ENCODE data around the gene PDC.
A peak's percentile ranks its signal among the peaks of the same experiment; 100 is the strongest.

Gene PDC

GRCh38 chr1:186421446-186421845 is 39.5 kb downstream of the PDC start:
- no peaks in the 10 kb centered on the region for H3K9me3 ChIP-seq (ENCODE audit: insufficient read depth, low read length)
- no peaks in the 10 kb centered on the region for H3K79me2 ChIP-seq (ENCODE audit: low read length)
- H3K4me2 ChIP-seq (ENCODE audit: low read length) = no peak overlapping the region
- no peak overlapping the region for H3K4me3 ChIP-seq (ENCODE audit: low read length)
- no peaks in the 10 kb centered on the region for H3K27me3 ChIP-seq (ENCODE audit: low read depth, low read length)
- TF ChIP-seq CTCF (IDR thresholded peaks at IDR 0.05; ENCODE audit: low read depth, low read length) (no peak), EZH2phosphoT487 (IDR thresholded peaks at IDR 0.05; ENCODE audit: low read depth) (no peak)
- H2AFZ ChIP-seq (ENCODE audit: low read depth, low read length) = no peak overlapping the region
- no peak overlapping the region for H3K27ac ChIP-seq (ENCODE audit: low read length)
- peaks cover 21% of the 10 kb centered on the region for H3K36me3 ChIP-seq (replicated peaks; ENCODE audit: low read depth, low read length)
- peaks cover 11% of the 10 kb centered on the region for H3K4me1 ChIP-seq (ENCODE audit: low read length)
- no peaks in the 10 kb centered on the region for H4K20me1 ChIP-seq (ENCODE audit: insufficient read depth, low read length)
- no peak overlapping the region for H3K9ac ChIP-seq (ENCODE audit: low read length)

DNA sequence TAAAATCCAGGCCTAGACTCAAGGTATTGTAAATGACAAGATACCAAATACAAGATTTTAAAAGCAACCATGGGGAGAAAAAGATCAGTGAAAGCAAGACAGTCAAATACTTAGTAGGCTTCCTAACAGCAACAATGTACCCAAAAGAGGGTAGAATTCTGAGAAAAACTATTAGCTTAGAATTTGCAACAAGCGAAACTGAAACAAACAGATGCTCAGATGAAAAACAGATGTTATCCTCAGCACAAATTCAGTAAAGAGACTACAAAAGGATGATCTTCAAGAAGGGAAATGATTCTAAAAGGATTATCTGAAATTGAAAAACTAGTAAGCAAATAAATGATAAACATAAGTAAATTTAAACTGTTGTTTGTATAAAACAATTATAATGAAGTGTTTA is 40.0 kb downstream of the PDC start:
- Histone ChIP-seq H3K36me3 (replicated peaks; ENCODE audit: low read depth, low read length) (peaks cover 21% of the 10 kb centered on the region), H3K9ac (ENCODE audit: low read length) (no peak overlapping the region), H3K27me3 (ENCODE audit: low read depth, low read length) (no peaks in the 10 kb centered on the region), H2AFZ (ENCODE audit: low read depth, low read length) (no peak overlapping the region), H3K4me3 (ENCODE audit: low read length) (no peak overlapping the region), H3K79me2 (ENCODE audit: low read length) (no peaks in the 10 kb centered on the region), H4K20me1 (ENCODE audit: insufficient read depth, low read length) (no peaks in the 10 kb centered on the region), H3K9me3 (ENCODE audit: insufficient read depth, low read length) (no peaks in the 10 kb centered on the region), H3K27ac (ENCODE audit: low read length) (peak overlapping the region; percentile 23; the same call in 1 of the 2 replicates), H3K4me2 (ENCODE audit: low read length) (no peak overlapping the region), H3K4me1 (ENCODE audit: low read length) (peaks cover 11% of the 10 kb centered on the region)
- TF ChIP-seq EZH2phosphoT487 (IDR thresholded peaks at IDR 0.05; ENCODE audit: low read depth) (no peak), CTCF (IDR thresholded peaks at IDR 0.05; ENCODE audit: low read depth, low read length) (no peak)

- Histone ChIP-seq H3K36me3 (replicated peaks; ENCODE audit: low read depth, low read length) (peaks cover 21% of the 10 kb centered on the region), H3K9me3 (ENCODE audit: insufficient read depth, low read length) (no peaks in the 10 kb centered on the region), H3K4me3 (ENCODE audit: low read length) (no peak overlapping the region), H3K79me2 (ENCODE audit: low read length) (no peaks in the 10 kb centered on the region), H3K9ac (ENCODE audit: low read length) (no peak overlapping the region), H3K4me2 (ENCODE audit: low read length) (no peak overlapping the region), H4K20me1 (ENCODE audit: insufficient read depth, low read length) (no peaks in the 10 kb centered on the region), H2AFZ (ENCODE audit: low read depth, low read length) (no peak overlapping the region), H3K4me1 (ENCODE audit: low read length) (peaks cover 11% of the 10 kb centered on the region), H3K27ac (ENCODE audit: low read length) (peak overlapping the region; percentile 23; the same call in 1 of the 2 replicates), H3K27me3 (ENCODE audit: low read depth, low read length) (no peaks in the 10 kb centered on the region)
- TF ChIP-seq CTCF (IDR thresholded peaks at IDR 0.05; ENCODE audit: low read depth, low read length) = no peak
- no peak for TF ChIP-seq EZH2phosphoT487 (IDR thresholded peaks at IDR 0.05; ENCODE audit: low read depth)
Measured at GRCh38 chr1:186420311-186420710, 40.6 kb downstream of the PDC start.

- Histone ChIP-seq H2AFZ (ENCODE audit: low read depth, low read length) (no peak overlapping the region), H4K20me1 (ENCODE audit: insufficient read depth, low read length) (no peaks in the 10 kb centered on the region), H3K4me3 (ENCODE audit: low read length) (no peak overlapping the region), H3K9me3 (ENCODE audit: insufficient read depth, low read length) (no peaks in the 10 kb centered on the region), H3K27ac (ENCODE audit: low read length) (no peak overlapping the region), H3K79me2 (ENCODE audit: low read length) (no peaks in the 10 kb centered on the region), H3K27me3 (ENCODE audit: low read depth, low read length) (no peaks in the 10 kb centered on the region), H3K4me1 (ENCODE audit: low read length) (peaks cover 11% of the 10 kb centered on the region), H3K9ac (ENCODE audit: low read length) (no peak overlapping the region), H3K36me3 (replicated peaks; ENCODE audit: low read depth, low read length) (peaks cover 21% of the 10 kb centered on the region), H3K4me2 (ENCODE audit: low read length) (no peak overlapping the region)
- TF ChIP-seq EZH2phosphoT487 (IDR thresholded peaks at IDR 0.05; ENCODE audit: low read depth) = no peak
- TF ChIP-seq CTCF (IDR thresholded peaks at IDR 0.05; ENCODE audit: low read depth, low read length) = no peak
Measured at GRCh38 chr1:186418503-186418902, 42.4 kb downstream of the PDC start.

All from OCI-LY3 (cell line).